Myocyte (in vitro differentiated cells): ENCODE measurements around the gene CORO1A. TPM values are rescaled to one million over a fixed set of nuclear protein-coding genes. Genes with fewer than 3 reads are reported as not detected.
"Not testable (repeated sequence)": the region's sequence is repeated elsewhere in the genome, so short reads cannot be mapped to it uniquely, and the experiment has no call there.

Experiments
- DNase-seq: peaks from one replicate; pipeline ENCODE4 v3.0.0-alpha.2; 2012; ENCODE audit warnings: low read depth
- total RNA-seq: library from RNA; depleted of rRNA; stranded (reverse); fragments of >200 nt; gene quantifications from 2 replicates; pipeline ENCODE4 v1.2.3, GENCODE V29; 2014

CORO1A gene
- total RNA-seq, 1 donor from 2014 or later = 1.5 TPM

- not testable (repeated sequence) for DNase-seq
Observed at GRCh38 chr16:30169416-30169815, 14.0 kb upstream of the CORO1A start.

- DNase-seq = not testable (repeated sequence)
Observed at GRCh38 chr16:30170145-30170544, 13.3 kb upstream of the CORO1A start.

DNA sequence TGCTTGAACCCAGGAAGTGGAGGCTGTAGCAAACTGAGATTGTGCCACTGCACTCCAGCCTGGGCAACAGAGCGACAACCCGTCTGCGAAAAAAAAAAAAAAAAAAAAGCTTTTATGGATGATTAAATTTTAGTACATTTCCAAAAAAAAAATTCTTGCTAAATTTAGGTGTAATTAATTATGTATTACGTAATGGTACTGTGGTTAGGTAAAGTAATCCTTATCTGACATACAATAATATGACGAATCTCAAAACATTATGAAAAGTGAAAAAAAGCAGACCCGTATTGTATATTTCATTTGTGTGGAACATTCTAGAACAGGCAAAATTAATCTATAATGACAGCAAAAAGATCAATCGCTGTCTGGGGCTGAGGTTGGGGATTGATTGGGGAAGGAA is 10.3 kb upstream of the CORO1A start:
- DNase-seq = no peak

- not testable (repeated sequence) for DNase-seq
Observed at GRCh38 chr16:30176876-30177275, 6.5 kb upstream of the CORO1A start.

- no peak for DNase-seq
Observed at GRCh38 chr16:30179195-30179594, 4.2 kb upstream of the CORO1A start.

DNA sequence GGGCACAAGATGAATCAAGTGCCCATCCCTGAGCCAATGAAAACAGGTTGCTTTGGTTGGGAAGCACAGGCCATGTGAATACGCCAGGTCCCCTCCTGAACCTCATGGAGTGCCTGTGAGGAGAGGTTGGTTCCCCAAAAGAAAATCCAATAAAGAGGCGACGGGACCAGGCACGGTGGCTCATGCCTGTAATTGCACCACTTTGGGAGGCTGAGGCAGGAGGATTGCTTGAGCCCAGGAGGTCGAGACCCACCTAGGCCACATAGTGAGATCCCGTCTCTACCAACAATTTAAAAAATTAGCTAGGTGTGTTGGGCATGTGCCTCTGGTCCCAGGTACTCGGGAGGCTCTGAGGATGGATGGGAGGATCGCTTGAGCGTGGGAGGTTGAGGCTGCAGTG is 3.5 kb upstream of the CORO1A start:
- DNase-seq = no peak

DNA sequence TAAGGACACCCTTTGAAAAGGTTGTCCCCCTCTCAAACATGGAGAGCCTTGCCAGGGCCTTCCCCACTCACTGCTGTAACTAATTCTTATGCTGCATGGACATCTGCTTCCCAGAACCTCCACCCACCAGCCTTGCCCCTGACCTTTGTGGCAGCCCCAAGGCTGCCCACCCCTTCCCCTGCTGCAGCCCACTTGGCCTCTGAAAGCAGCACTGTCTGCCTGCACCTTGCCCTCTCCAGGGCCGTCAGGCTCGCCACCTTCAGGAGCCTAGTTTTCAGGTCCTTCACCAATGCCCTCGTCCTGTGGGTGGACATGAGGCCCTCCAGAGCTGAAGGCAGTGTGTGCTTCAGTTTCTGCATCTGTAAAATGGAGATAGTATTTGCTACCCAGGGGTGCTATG is 2.7 kb upstream of the CORO1A start:
- DNase-seq = no peak

DNA sequence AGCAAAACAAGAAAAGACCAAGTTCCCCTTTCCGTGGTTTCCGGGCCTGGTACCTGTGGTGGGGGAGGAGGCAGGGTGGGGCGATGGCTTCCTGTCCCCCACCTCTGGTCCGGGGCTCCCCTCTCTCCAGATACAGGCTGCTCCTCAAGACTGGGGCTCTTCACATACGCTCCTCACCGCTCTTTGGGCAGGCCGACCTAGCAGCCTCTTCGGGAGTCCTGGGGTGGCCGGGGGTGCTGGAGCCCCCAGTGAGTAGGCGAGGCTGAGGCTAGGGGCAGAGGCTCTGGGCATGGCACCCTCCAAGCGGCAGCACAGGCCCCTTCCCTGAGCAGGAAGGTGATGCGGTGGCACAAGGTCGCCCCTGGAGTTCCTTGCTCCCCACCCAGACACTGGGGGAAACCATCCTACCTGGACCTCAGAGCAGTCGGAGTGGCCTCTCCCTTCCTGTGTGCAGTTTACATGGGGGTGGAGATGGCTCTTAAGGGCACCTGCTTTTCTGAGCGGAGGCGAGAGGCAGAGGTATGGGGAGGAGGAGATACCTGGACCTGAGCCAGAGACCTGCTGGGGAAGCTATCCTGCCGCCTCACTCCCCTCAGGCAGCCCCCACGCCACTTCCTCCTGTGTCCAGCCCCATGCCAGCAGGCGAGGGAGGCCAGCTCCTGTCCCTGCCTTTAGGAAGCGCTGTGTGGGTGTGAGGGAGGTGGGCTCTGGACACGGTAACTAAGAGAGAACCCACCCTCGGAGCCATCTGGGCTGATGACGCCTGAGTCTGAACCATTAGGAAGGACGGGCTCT is 891 bp downstream of the CORO1A start:
- no peak for DNase-seq

GRCh38 chr16:30184891-30185682 is 1.7 kb downstream of the CORO1A start:
- no peak for DNase-seq

- DNase-seq = peak; percentile 13
Observed at GRCh38 chr16:30185683-30186421, 2.5 kb downstream of the CORO1A start.

GRCh38 chr16:30186444-30186781 is 3.0 kb downstream of the CORO1A start:
- no peak for DNase-seq

DNA sequence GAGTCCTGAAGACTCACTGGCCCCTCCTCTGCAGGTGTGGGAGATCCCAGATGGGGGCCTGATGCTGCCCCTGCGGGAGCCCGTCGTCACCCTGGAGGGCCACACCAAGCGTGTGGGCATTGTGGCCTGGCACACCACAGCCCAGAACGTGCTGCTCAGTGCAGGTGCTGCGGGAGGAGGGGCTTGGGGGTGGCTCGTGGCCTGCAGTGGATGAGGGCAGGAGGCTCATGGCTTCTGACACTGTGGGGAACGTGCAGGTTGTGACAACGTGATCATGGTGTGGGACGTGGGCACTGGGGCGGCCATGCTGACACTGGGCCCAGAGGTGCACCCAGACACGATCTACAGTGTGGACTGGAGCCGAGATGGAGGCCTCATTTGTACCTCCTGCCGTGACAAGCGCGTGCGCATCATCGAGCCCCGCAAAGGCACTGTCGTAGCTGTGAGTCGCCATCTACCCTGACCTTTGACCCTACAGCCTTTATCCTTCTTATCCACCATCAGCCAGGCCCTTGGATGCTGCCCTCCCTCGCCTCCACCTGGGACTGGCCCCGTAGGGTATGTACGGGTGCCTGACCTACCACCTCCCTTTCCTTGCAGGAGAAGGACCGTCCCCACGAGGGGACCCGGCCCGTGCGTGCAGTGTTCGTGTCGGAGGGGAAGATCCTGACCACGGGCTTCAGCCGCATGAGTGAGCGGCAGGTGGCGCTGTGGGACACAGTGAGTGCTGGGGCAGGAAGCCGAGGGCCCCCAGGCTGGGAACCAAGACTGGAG is 3.6 kb downstream of the CORO1A start:
- DNase-seq = peak; percentile 9

DNA sequence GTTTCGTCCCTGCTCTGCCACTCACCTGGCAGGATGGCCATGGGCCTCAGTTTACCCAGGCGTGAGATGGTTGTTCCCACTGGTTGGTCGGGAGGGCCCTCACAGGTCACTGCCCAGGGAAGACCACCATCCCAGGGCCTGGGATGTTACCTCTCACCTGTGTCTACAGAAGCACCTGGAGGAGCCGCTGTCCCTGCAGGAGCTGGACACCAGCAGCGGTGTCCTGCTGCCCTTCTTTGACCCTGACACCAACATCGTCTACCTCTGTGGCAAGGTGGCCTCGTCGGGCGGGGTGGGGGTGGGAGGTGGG is 4.1 kb downstream of the CORO1A start:
- DNase-seq = no peak

- no peak for DNase-seq
Observed at GRCh38 chr16:30187971-30188561, 4.7 kb downstream of the CORO1A start.

GRCh38 chr16:30191158-30191557 is 7.8 kb downstream of the CORO1A start:
- not testable (repeated sequence) for DNase-seq

- not testable (repeated sequence) for DNase-seq
Observed at GRCh38 chr16:30193098-30193497, 9.7 kb downstream of the CORO1A start.

- DNase-seq = not testable (repeated sequence)
Observed at GRCh38 chr16:30193615-30194014, 10.2 kb downstream of the CORO1A start, which contains the start of the genes BOLA2B and SLX1A. BOLA2B (minus strand) TSS chr16:30193666; CDS start chr16:30193595, 71 bp downstream. SLX1A (plus strand) TSS chr16:30193875; CDS start chr16:30194085, 210 bp downstream.

- not testable (repeated sequence) for DNase-seq
Observed at GRCh38 chr16:30194172-30194925, 10.9 kb downstream of the CORO1A start.

- DNase-seq = not testable (repeated sequence)
Observed at GRCh38 chr16:30197001-30197400, 13.6 kb downstream of the CORO1A start.

- DNase-seq = not testable (repeated sequence)
Observed at GRCh38 chr16:30199049-30199448, 15.6 kb downstream of the CORO1A start, which contains the start of gene SULT1A3. SULT1A3 (plus strand) TSS chr16:30199255; CDS start chr16:30200729, 1,474 bp downstream.
